Stimulated activated naive CD8-positive, alpha-beta T cell treated with anti-CD3 and anti-CD28 coated beads, Interleukin-15, Interleukin-2, amounts not matched to agents 100 ng/mL and 50 ng/mL, for 24 hours (primary cell): ENCODE results near the gene PTPN3.

Experiments used
- H3K27ac Mint-ChIP-seq: one replicate; pipeline ENCODE4 v1.8.0; 2021; ENCODE audit warnings: mild to moderate bottlenecking, mixed read lengths
- H3K27me3 Mint-ChIP-seq: one replicate; pipeline ENCODE4 v1.8.0; 2021; ENCODE audit warnings: mixed read lengths
- H3K36me3 Mint-ChIP-seq: one replicate; pipeline ENCODE4 v1.8.0; 2021; ENCODE audit warnings: low read depth, mixed read lengths
- H3K4me1 Mint-ChIP-seq: one replicate; pipeline ENCODE4 v1.8.0; 2021; ENCODE audit warnings: low read depth, mixed read lengths
- H3K4me3 Mint-ChIP-seq: one replicate; pipeline ENCODE4 v1.8.0; 2021; ENCODE audit warnings: mild to moderate bottlenecking, mixed read lengths
- H3K9me3 Mint-ChIP-seq: one replicate; pipeline ENCODE4 v1.8.0; 2021; ENCODE audit warnings: mixed read lengths

PTPN3 gene

DNA sequence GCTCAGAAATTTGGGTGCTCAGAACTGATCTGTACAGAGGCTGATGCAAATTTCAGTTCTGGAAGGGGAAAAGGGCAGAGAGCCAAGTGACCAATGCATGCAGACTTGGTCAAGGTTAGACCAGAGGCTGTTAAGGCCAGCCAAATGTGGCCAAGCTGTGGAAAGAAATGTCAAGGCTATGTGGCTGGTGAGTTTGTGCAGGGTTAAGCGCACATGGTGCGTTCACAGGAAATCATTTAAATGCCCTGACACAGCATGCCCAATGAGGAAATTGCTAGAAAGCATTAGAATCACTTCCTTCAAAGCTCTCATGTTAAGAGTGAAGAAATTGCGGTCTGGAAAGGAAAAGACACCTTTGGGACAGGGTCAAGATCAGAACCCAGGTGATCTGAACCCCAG is 58.0 kb downstream of the PTPN3 start:
- Mint-ChIP-seq H3K4me3 (no peak overlapping the region), H3K4me1 (peaks cover 17% of the 10 kb centered on the region), H3K27me3 (peaks cover 28% of the 10 kb centered on the region), H3K9me3 (no peaks in the 10 kb centered on the region), H3K36me3 (no peaks in the 10 kb centered on the region), H3K27ac (no peak overlapping the region)

DNA sequence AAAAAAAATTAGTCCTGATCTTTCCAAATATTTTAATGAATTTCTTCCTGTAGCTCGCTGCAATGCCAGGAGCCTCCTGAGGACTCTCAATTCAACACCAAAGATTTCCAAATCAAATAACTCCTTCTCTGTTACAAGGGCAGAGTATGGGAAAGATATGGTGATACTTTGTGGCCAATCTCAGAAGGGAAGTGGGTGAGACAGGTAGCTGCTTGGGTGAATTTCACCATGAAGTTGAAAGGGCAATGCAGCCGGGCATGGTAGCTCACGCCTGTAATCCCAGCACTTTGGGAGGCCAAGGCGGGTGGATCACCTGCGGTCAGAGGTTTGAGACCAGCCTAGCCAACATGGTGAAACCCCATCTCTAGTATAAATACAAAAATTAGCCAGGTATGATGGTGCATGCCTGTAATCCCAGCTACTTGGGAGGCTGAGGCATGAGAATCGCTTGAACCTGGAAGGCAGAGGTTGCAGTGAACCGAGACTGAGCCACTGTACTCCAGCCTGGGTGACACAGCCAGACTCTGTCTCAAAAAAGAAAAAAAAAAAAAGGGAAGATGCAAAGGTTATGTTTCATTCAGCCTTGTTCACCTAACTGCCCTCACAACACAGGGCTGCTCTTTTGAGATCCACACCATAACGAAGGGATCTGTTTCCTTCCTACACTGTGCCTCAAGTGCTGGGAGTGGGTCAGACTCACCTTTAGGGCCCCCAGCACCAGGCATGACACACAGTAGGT is 58.6 kb downstream of the PTPN3 start:
- Mint-ChIP-seq H3K4me3 (no peak overlapping the region), H3K27ac (no peak overlapping the region), H3K36me3 (no peaks in the 10 kb centered on the region), H3K9me3 (no peaks in the 10 kb centered on the region), H3K4me1 (peaks cover 17% of the 10 kb centered on the region), H3K27me3 (peaks cover 28% of the 10 kb centered on the region)

DNA sequence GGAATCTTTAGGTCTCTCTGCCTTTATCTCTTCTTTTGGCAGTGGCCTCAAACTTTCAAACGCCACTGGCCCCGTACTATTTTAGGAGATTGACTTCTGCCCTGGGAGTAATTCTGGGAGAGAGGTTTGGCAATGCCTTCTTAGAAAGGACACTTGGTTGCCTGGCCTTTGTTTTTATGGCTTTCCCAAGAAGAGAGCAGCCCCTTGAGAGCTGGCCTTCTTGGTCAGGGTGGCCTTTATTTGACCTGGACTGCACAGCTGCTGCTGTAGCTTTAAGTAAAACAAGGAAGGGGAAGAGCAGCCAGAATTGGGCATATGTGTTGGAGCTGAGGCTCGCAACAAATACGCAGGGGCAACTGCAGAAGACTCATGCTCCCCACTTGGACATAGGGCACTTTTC is 60.8 kb downstream of the PTPN3 start:
- H3K4me3 Mint-ChIP-seq: no peak overlapping the region
- H3K36me3 Mint-ChIP-seq: no peaks in the 10 kb centered on the region
- H3K27me3 Mint-ChIP-seq: peaks cover 22% of the 10 kb centered on the region
- peaks cover 17% of the 10 kb centered on the region for H3K4me1 Mint-ChIP-seq
- H3K27ac Mint-ChIP-seq: no peak overlapping the region
- H3K9me3 Mint-ChIP-seq: no peaks in the 10 kb centered on the region

DNA sequence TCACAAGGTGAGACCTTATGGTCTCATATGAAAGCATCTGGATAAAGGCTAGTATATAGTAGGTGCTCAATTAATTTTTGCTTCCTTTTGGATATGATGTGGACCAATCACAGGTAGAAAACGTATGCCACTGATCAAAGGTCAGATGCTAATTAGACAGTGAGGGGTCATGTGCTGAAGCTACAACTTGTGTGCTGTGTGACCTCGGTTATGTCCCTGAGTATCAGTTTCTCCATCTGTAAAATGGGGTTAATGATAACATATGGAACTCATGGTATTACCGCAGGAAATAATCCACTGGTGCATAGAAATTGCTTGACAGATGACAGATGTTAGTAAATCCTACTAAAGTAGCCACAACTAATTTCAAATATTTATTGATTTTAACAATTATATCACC is 62.0 kb downstream of the PTPN3 start:
- Mint-ChIP-seq H3K36me3 (no peaks in the 10 kb centered on the region), H3K4me3 (no peak overlapping the region), H3K27me3 (peaks cover 22% of the 10 kb centered on the region), H3K4me1 (peaks cover 13% of the 10 kb centered on the region), H3K27ac (no peak overlapping the region), H3K9me3 (no peaks in the 10 kb centered on the region)

DNA sequence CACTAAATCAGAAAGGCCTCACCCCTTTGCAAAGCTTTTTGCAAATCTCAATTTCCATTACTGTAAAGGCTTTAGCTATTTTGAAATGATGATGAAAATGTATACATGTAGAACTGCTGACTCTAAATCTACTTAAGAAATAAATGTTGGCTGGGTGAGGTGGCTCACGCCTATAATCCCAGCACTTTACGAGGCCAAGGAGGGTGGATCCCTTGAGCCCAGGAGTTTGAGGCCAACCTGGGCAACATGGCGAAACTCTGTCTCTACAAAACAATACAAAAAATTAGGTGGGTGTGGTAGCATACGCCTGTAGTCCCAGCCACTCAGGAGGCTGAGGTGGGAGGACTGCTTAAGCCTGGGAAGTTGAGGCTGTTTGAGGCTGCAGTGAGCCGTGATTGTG is 64.6 kb downstream of the PTPN3 start:
- Mint-ChIP-seq H3K4me1 (no peaks in the 10 kb centered on the region), H3K4me3 (no peak overlapping the region), H3K27me3 (peaks cover 12% of the 10 kb centered on the region), H3K9me3 (no peaks in the 10 kb centered on the region), H3K27ac (no peak overlapping the region), H3K36me3 (no peaks in the 10 kb centered on the region)

DNA sequence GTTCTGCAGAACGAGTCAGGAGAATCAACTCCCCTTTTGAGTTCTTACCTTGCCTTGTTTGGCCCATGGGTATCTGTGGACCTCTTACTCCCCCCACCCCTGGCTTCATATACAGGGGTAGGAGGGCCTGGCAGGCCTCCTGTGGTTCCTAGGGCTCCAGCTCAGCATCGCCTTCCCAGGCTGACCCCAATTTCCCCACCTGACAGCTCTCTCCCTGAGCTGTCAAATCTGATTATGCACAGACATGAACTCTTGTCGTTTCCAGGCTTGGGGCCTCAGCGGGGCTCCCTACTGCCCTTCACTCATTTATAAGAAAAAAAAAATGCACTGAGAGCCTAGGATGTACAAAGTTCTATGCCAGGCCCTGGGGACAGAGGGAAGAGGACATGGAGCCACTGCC is 67.9 kb downstream of the PTPN3 start:
- H3K36me3 Mint-ChIP-seq: no peaks in the 10 kb centered on the region
- H3K27ac Mint-ChIP-seq: no peak overlapping the region
- no peaks in the 10 kb centered on the region for H3K4me1 Mint-ChIP-seq
- H3K27me3 Mint-ChIP-seq: peaks cover 5% of the 10 kb centered on the region
- no peak overlapping the region for H3K4me3 Mint-ChIP-seq
- no peaks in the 10 kb centered on the region for H3K9me3 Mint-ChIP-seq

DNA sequence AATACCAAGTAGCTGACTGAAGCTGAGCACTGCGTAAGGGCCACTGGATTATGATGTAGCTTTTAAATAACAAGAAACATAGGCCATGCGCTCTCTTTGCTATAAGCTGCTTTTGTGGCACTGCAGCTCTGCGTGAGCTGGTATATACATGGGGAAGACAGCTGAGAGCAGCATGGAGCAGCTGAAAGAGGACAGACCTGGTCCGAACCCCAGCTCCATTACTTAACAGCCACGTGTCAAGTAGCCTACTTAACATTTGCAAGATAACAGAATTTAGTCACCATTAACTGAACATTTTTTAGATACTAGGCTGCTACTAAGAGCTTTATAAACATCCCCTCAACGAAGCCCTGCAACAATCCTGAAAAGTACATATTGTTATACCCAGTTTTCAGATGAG is 69.3 kb downstream of the PTPN3 start:
- Mint-ChIP-seq H3K27ac (no peak overlapping the region), H3K36me3 (no peaks in the 10 kb centered on the region), H3K27me3 (peaks cover 5% of the 10 kb centered on the region), H3K9me3 (no peaks in the 10 kb centered on the region), H3K4me1 (no peaks in the 10 kb centered on the region), H3K4me3 (no peak overlapping the region)

DNA sequence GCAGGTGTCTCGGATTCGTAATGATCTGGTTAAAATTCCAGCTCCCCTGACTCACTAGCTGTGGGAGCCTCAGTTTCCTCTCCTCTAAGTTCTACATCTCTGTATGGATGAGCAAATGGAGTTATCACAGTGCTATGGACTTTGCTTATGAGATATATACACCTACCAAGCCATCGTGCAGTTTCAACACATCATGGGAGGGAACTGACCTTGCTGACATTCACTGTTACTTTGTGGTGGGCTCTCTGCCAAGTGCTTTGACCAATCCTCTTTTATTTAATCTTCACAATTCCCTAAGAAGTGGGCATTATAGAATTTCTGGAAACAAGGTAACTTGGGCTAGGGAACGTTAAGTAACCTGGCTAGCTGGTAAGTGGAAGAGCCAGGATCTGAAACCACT is 70.2 kb downstream of the PTPN3 start:
- H3K36me3 Mint-ChIP-seq: no peaks in the 10 kb centered on the region
- no peak overlapping the region for H3K4me3 Mint-ChIP-seq
- H3K9me3 Mint-ChIP-seq: no peaks in the 10 kb centered on the region
- H3K4me1 Mint-ChIP-seq: no peaks in the 10 kb centered on the region
- H3K27me3 Mint-ChIP-seq: peaks cover 5% of the 10 kb centered on the region
- no peak overlapping the region for H3K27ac Mint-ChIP-seq

DNA sequence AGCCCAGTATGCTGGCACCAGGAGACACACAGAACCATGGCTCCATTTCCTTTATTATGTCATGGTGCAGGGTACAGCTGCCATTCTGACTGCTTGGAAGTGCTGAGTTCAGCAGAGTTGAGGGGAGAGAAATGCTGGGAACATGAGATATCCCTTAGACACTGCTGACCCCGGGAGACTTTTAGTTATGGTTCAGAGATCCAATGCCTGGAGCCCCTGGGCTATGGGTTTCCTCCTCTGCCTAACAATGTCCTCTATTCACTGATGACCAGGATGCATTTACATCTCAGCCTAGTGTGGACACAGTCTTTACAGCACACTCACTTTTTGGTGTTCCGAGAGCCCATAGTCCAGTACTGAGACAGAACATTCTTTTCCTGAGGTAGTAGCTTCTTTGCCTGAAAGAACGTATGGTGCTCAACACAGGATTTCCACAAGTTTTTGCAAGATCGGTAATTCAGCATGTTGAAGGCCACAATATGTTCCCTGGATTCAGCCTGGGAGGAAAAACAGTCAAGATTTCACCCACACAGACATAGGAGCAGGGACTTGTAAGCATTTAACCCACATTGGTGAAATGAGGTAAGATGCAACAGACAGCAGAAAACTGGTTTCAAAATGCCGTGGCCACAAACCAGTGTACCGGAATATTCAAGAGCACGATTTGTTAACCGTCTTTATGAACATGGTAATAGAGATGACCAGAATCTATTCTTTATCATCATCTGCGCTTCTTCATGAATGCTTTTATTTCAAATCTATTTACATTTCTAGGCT is 71.3 kb downstream of the PTPN3 start:
- Mint-ChIP-seq H3K9me3 (no peaks in the 10 kb centered on the region), H3K27me3 (peaks cover 5% of the 10 kb centered on the region), H3K36me3 (no peaks in the 10 kb centered on the region), H3K4me3 (no peak overlapping the region), H3K4me1 (no peaks in the 10 kb centered on the region), H3K27ac (no peak overlapping the region)

DNA sequence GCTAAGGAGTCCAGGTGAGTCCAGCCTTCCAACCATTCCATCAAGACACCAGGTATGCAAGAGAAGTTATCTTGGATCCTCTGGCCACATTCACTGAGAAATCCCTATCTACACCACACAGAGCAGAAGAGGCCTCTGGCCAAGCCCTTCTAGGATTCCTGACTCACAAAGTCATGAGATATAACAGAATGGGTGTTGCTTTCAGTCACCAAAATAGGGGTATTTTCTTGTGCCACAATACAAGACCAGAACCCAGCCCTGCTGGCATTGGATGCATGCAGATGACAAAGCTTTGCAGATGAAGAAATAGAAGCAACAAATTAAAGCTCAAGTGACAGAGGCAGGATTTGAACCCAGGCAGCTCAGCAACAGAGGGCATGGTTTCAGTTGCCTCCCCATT is 73.5 kb downstream of the PTPN3 start:
- no peaks in the 10 kb centered on the region for H3K36me3 Mint-ChIP-seq
- H3K9me3 Mint-ChIP-seq: no peaks in the 10 kb centered on the region
- peaks cover 12% of the 10 kb centered on the region for H3K27me3 Mint-ChIP-seq
- H3K4me1 Mint-ChIP-seq: no peaks in the 10 kb centered on the region
- no peak overlapping the region for H3K27ac Mint-ChIP-seq
- H3K4me3 Mint-ChIP-seq: no peak overlapping the region

DNA sequence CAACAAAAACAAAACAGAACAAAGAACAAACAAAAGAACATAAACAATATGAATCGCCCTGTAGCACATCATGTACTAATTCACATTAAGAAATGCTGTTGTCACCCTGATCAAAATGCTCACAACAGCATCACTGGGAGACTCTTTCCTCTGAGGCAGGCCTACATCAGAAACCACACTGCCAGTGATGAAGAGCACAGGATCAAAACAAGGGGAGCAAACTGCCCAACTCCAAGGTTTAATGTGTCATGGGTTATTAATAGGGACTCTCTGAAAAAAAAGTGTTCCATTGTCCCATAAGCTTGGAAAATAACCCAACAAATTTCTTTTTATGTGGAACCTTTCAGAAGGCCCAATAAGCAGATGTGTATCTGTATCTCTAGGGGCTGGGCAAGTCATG is 74.2 kb downstream of the PTPN3 start:
- Mint-ChIP-seq H3K4me3 (no peak overlapping the region), H3K36me3 (no peaks in the 10 kb centered on the region), H3K9me3 (no peaks in the 10 kb centered on the region), H3K27me3 (peaks cover 12% of the 10 kb centered on the region), H3K27ac (no peak overlapping the region), H3K4me1 (peaks cover 2% of the 10 kb centered on the region)

DNA sequence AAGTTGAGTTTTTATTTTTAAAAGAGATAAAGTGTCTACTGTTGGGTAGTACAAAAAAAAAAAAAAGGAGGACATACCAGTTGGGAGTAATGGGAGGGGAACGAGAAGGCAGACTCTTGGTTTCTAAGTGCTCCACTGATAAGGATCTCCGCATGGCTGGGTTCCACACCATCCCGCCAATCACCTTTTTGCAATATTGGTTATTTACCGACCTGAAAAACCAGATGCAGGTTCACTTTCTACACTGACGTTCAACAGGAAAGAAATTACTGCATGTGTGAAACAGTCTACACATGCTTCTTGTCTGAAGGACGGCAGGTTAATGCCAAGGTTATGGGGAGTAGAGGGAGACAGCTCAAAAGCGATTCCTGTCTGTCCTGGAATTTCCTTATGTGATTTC is 75.5 kb downstream of the PTPN3 start:
- peaks cover 11% of the 10 kb centered on the region for H3K4me1 Mint-ChIP-seq
- H3K27me3 Mint-ChIP-seq: peaks cover 12% of the 10 kb centered on the region
- H3K27ac Mint-ChIP-seq: no peak overlapping the region
- no peaks in the 10 kb centered on the region for H3K36me3 Mint-ChIP-seq
- no peaks in the 10 kb centered on the region for H3K9me3 Mint-ChIP-seq
- no peak overlapping the region for H3K4me3 Mint-ChIP-seq

DNA sequence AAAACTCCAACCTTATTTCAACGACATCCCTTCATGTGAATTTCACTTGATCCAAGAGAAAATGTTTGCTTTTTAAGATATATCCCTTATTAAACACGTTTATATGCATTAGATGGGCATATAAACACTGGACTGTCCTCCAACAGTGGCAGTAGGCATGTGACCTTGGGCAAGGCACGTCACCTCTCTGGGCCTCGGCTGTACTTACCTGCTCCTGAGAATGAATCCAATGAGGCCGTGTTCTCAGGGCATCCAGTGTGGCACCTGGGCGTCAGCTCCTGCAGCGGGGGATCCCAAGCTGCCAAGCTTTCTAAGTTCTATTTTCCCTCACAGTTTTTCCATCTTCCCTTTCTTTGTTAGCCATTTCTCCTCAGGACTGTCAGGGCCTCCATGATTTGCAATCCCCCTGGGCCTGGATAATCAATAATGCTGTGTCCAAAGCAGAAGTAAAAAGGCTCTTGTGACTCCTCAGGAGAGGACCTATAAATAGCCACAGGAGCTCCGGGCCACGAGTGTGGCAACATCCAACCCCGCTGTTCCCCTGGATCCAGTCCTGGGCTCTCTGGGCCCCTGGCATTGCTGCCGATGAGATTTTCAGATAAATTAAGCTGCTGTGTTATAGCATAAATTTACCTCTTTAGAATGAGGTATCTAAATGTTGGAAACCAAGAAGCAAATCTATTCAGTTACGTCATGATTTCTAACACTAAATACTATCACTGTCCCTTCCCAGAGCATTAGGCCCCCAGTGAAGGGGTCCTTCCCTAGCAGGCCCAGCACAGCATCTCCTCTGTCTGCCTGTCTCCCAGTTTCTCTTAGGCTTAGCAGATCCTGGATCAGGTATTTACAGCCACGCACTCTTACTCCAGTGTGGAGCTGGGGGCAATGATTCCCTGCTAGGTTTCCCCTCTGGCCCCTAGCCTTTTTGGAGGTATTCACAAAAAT is 76.8 kb downstream of the PTPN3 start:
- H3K9me3 Mint-ChIP-seq: no peaks in the 10 kb centered on the region
- H3K4me3 Mint-ChIP-seq: no peak overlapping the region
- peaks cover 11% of the 10 kb centered on the region for H3K27me3 Mint-ChIP-seq
- no peaks in the 10 kb centered on the region for H3K36me3 Mint-ChIP-seq
- H3K27ac Mint-ChIP-seq: no peak overlapping the region
- peaks cover 24% of the 10 kb centered on the region for H3K4me1 Mint-ChIP-seq

DNA sequence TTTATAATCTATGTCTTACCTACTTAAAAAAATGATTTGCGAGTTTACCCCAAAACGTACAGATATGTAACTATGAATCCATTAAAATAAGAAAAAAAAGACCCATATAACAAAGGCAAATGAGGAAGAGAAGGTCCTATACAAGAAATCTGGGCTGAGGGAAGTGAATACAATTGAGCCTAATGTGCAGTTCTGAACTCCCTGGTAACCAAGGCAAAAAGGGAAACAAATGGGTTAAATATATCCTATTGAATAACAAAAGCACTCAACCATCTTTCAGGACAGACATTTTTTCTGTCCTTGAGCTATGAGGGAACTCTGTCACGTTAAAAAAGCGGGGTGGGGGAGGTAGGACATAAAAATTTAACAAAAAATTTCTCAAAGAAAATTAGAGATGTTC is 78.6 kb downstream of the PTPN3 start:
- no peak overlapping the region for H3K27ac Mint-ChIP-seq
- peaks cover 38% of the 10 kb centered on the region for H3K4me1 Mint-ChIP-seq

DNA sequence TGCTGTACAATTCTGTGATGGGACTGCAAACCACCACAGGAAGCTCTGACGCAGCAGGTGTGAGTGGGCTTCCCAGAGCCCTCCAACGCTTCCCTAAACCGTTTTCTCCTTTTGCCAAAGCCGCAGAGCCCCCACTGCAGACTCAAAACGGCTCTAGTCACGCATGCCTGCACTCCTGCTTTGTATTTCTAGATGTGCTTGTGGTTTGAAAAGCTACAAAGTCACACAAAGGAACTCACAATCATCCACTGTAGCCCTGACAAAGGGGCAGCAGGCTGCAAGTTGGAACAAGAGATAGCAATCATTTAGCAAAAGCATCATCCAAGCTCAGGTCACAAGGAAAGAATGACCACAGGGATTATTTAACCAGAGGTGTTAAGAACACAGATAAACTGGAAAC is 79.3 kb downstream of the PTPN3 start:
- Mint-ChIP-seq H3K27ac (peak overlapping the region; percentile 13), H3K4me3 (no peak overlapping the region), H3K4me1 (peaks cover 41% of the 10 kb centered on the region), H3K36me3 (no peaks in the 10 kb centered on the region), H3K9me3 (no peaks in the 10 kb centered on the region), H3K27me3 (peaks cover 21% of the 10 kb centered on the region)

More for the DNA sequence above, 78.6 kb downstream of the PTPN3 start:
- Mint-ChIP-seq H3K27me3 (peaks cover 20% of the 10 kb centered on the region), H3K36me3 (no peaks in the 10 kb centered on the region), H3K4me3 (no peak overlapping the region), H3K9me3 (no peaks in the 10 kb centered on the region)
